Vagina (tissue), 2 donors: ENCODE results near the gene SCAMP5.
A peak's percentile ranks its signal among the peaks of the same experiment; 100 is the strongest.

ENCODE experiments used
- POLR2AphosphoS5 ChIP-seq, 2 donors: sonication (generic); formaldehyde crosslinking; IDR thresholded peaks; one replicate each; pipeline ENCODE4 v1.9.0; 2017; ENCODE audit warnings: antibody characterized with exemption in 2 of 2, mild to moderate bottlenecking in 2 of 2, low read depth in 1 of 2; ENCODE audit not compliant: insufficient read depth in 1 of 2
- TF ChIP-seq, protein P1 (sequence below), 3 experiments: fragments of 450-650 bp in 2 of 3; fragments of 200-600 bp in 1 of 3; sonication (generic) in 1 of 3; IDR thresholded peaks; one replicate each; pipeline ENCODE4 v1.5.1; 2017 to 2019; ENCODE audit warnings: antibody characterized with exemption in 3 of 3, mild to moderate bottlenecking in 2 of 3, moderate library complexity in 2 of 3

DNA sequence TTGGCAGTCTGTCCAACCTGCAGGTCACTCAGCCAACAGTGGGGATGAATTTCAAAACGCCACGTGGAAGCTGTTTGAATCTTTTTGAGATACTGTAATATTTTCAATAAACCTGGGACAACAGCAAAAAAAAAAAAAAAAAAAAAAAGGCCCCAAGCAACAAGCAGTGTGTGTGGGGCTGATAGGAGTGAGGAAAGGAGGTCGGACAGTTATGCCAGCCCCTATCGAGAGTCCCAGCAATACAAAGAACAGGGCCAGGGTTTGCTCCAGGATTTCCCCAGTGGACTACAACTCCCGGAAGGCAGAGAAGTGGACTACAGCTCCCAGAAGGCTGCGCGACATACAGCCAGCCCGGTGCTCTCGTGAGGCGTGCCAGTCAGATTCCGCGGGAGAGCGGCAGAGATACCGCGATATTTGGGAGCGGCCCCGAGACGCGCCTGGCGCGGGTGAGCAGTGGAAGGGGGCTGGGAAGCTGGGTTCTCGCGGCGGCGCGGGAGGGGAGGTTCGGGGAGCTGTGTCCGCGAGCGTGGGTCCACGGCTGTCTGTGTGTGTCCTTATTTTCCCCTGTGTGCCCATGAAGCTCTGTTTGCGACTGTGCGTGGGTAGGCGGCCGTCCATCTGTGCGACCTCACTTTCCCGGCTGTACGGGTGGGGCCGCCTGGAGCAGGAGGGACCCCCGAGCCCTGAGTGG, 28.0 kb downstream of the SCAMP5 start, which contains the start of gene PPCDC:
- TF ChIP-seq, protein P1, sequence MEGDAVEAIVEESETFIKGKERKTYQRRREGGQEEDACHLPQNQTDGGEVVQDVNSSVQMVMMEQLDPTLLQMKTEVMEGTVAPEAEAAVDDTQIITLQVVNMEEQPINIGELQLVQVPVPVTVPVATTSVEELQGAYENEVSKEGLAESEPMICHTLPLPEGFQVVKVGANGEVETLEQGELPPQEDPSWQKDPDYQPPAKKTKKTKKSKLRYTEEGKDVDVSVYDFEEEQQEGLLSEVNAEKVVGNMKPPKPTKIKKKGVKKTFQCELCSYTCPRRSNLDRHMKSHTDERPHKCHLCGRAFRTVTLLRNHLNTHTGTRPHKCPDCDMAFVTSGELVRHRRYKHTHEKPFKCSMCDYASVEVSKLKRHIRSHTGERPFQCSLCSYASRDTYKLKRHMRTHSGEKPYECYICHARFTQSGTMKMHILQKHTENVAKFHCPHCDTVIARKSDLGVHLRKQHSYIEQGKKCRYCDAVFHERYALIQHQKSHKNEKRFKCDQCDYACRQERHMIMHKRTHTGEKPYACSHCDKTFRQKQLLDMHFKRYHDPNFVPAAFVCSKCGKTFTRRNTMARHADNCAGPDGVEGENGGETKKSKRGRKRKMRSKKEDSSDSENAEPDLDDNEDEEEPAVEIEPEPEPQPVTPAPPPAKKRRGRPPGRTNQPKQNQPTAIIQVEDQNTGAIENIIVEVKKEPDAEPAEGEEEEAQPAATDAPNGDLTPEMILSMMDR (IDR thresholded peaks at IDR 0.05) = peak in 1 of 3 experiments; percentile 24
- TF ChIP-seq POLR2AphosphoS5 (IDR thresholded peaks at IDR 0.05; ENCODE audit: insufficient read depth in 1 of 2, low read depth in 1 of 2) = peak; percentile 93 to 94
